HepG2 (cell line): ENCODE measurements around the gene SMAD7. TPM values are rescaled to one million over a fixed set of nuclear protein-coding genes. Genes with fewer than 3 reads are reported as not detected.
A peak's percentile ranks its signal among the peaks of the same experiment; 100 is the strongest.

Experiments used
- ARNT2 ChIP-seq: sonication (generic); formaldehyde crosslinking; IDR thresholded peaks from 2 replicates; pipeline ENCODE4 v1.8.0; 2022; ENCODE audit warnings: mild to moderate bottlenecking, low read depth, missing genetic modification reagents, moderate library complexity
- ATAD3A ChIP-seq: sonication (generic); formaldehyde crosslinking; IDR thresholded peaks from 2 replicates; pipeline ENCODE4 v1.4.0; 2020; ENCODE audit warnings: missing genetic modification reagents
- DZIP1 ChIP-seq: sonication (generic); formaldehyde crosslinking; IDR thresholded peaks from 2 replicates; pipeline ENCODE4 v1.5.0; 2020; ENCODE audit warnings: mild to moderate bottlenecking, missing genetic modification reagents
- MIER3 ChIP-seq: IDR thresholded peaks from 2 replicates; pipeline ENCODE4 v1.6.1; 2016; ENCODE audit warnings: missing compliant biosample characterization, borderline replicate concordance
- ZEB1 ChIP-seq: IDR thresholded peaks from 2 replicates; pipeline ENCODE4 v1.6.1; 2012; ENCODE audit warnings: mild to moderate bottlenecking, low read depth, inconsistent platforms; ENCODE audit not compliant: insufficient replicate concordance
- ZHX2 ChIP-seq, 2 experiments: sonication (generic) in 1 of 2; formaldehyde crosslinking in 1 of 2; IDR thresholded peaks; 2 replicates each; pipeline versions ENCODE4 v1.6.1 to v1.9.0; 2014 to 2022; ENCODE audit warnings: antibody characterized with exemption in 1 of 2, borderline replicate concordance in 1 of 2, inconsistent platforms in 1 of 2, low read depth in 1 of 2, missing genetic modification reagents in 1 of 2
- ZNF570 ChIP-seq: sonication (generic); formaldehyde crosslinking; IDR thresholded peaks from 2 replicates; pipeline ENCODE4 v1.4.0; 2020; ENCODE audit warnings: mild to moderate bottlenecking, missing genetic modification reagents, borderline replicate concordance
- ZNF646 ChIP-seq: sonication (generic); formaldehyde crosslinking; IDR thresholded peaks from 2 replicates; pipeline ENCODE4 v1.9.0; 2021; ENCODE audit warnings: mild to moderate bottlenecking, missing genetic modification reagents
- ZNF878 ChIP-seq: sonication (generic); formaldehyde crosslinking; IDR thresholded peaks from 2 replicates; pipeline ENCODE4 v1.8.1; 2023; ENCODE audit warnings: mild to moderate bottlenecking, missing genetic modification reagents, moderate library complexity
- polyA plus RNA-seq, 8 experiments: library from polyadenylated mRNA; depleted of rRNA in 3 of 8; stranded (reverse) in 7 of 8; unstranded in 1 of 8; fragments of >200 nt; fragmentation: Illumina TruSeq in 4 of 8; extraction: Trizol in 4 of 8; gene quantifications; 2 replicates each; pipeline versions ENCODE4 v1.2.1 to v1.2.3, GENCODE V29; 2011 to 2016; ENCODE audit warnings: low read depth in 4 of 8, missing spikeins in 1 of 8, mixed read lengths in 1 of 8; ENCODE audit not compliant: insufficient read depth in 1 of 8
- total RNA-seq, 5 experiments: library from RNA; depleted of rRNA; stranded (reverse); fragments of >200 nt; fragmentation: Illumina TruSeq; extraction: Trizol; gene quantifications; 2 replicates each; pipeline ENCODE4 v1.2.3, GENCODE V29; 2016; ENCODE audit warnings: low read depth in 1 of 5
- TF ChIP-seq, protein P1 (sequence below): sonication (generic); formaldehyde crosslinking; IDR thresholded peaks from 2 replicates; pipeline ENCODE4 v1.5.0; 2020; ENCODE audit warnings: missing genetic modification reagents

SMAD7 gene
- total and polyA plus RNA-seq, 2 of the 13 experiments (the other 11 are each of a cell fraction or from before 2014, with no cell fraction given), result 17.4 to 24.7 TPM

DNA sequence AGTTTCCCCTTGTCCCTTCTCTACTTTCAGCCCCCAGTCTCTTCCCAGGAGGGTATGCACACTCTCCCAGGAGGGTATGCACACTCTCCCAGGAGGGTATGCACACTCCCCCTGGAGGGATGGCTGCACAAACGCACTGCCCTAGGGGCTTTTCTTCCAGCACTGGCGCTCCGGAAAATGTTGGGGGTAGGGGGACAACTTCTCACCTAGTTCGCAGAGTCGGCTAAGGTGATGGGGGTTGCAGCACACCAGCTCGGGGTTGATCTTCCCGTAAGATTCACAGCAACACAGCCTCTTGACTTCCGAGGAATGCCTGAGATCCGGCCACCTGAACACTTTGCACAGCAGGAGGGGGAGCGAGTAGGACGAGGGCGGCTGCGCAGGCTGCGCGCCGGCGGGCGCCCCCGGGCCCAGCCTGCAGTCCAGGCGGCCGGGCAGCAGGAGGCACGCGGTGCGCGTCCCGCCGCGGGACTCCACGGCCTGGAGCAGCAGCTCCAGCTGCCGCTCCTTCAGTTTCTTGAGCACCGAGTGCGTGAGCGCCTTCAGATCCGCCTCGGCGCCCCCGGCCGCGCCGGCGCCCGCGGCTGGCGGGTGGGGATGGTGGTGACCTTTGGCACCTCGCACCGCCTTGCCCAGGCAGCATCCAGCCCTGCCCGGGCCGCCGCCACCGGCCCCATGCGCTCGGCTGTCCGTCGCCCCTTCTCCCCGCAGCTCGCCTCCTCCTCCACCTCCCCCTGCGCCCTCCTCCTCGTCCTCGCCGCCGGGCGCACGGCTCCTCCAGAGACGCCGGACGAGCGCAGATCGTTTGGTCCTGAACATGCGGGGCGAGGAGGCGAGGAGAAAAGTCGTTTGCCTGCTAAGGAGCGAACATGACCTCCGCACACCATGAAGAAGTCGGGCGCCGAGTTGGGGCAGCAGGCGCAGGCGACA, 894 bp downstream of the SMAD7 start (continued):
- TF ChIP-seq ZHX2 (IDR thresholded peaks at IDR 0.05; ENCODE audit: low read depth) (no peak), ZHX2 (CRISPR knock-in tag; IDR thresholded peaks at IDR 0.05; ENCODE audit: borderline replicate concordance) (0 out of 2 replicates have a peak, but pooled peaks have one; percentile 15), ZNF878 (CRISPR knock-in tag) (no peak), ZEB1 (no peak), ARNT2 (peak; percentile 33; the same call in 1 of the 2 replicates), ZNF570 (CRISPR knock-in tag) (no peak), DZIP1 (CRISPR knock-in tag) (no peak), MIER3 (CRISPR knock-in tag) (no peak), ATAD3A (CRISPR knock-in tag) (no peak), ZNF646 (CRISPR knock-in tag) (no peak)
- TF ChIP-seq, protein P1, sequence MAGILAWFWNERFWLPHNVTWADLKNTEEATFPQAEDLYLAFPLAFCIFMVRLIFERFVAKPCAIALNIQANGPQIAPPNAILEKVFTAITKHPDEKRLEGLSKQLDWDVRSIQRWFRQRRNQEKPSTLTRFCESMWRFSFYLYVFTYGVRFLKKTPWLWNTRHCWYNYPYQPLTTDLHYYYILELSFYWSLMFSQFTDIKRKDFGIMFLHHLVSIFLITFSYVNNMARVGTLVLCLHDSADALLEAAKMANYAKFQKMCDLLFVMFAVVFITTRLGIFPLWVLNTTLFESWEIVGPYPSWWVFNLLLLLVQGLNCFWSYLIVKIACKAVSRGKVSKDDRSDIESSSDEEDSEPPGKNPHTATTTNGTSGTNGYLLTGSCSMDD, result no peak
